SIG-M5 (cell line): ENCODE measurements around the gene DGCR2.
"Not testable (repeated sequence)": the region's sequence is repeated elsewhere in the genome, so short reads cannot be mapped to it uniquely, and the experiment has no call there.

Experiments used
- DNase-seq: peaks from one replicate; lab custom pipeline; 2025; lab: John Stamatoyannopoulos, UW

DGCR2 gene, protein sequence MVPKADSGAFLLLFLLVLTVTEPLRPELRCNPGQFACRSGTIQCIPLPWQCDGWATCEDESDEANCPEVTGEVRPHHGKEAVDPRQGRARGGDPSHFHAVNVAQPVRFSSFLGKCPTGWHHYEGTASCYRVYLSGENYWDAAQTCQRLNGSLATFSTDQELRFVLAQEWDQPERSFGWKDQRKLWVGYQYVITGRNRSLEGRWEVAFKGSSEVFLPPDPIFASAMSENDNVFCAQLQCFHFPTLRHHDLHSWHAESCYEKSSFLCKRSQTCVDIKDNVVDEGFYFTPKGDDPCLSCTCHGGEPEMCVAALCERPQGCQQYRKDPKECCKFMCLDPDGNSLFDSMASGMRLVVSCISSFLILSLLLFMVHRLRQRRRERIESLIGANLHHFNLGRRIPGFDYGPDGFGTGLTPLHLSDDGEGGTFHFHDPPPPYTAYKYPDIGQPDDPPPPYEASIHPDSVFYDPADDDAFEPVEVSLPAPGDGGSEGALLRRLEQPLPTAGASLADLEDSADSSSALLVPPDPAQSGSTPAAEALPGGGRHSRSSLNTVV

DNA sequence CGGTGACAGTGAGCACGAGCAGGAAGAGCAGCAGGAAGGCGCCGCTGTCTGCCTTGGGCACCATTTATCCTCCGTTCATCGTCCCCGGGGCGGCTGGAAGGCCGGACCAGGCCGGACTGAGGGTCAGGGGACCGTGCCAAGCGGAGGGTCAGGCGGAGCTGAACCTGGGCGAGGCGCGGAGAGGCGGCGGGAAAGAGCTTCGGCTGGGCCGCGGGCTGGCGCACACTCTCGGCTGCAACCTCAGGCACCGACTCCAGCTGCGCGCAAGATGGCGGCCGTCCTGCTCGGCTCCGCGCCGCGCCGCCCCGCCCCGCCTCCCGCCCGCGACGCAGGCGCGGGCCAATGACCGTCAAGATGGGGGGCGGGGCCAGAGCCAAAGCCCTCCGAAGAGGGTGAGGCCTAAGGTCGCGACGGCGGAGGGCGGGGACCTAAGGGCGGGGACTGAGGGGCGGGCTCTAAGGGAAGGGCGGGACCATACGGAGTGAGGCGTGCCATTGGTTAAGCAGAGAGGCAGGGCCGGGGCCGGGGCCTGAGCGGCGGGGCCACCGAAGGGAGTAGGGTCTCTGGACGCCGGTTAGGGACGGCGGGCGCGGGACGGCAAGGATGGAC, at the start of gene DGCR2:
TSS of gene DGCR2 (minus strand) at position 270 of the 609 bp plus-strand sequence. CDS start at position 64, 206 bp downstream.
- DNase-seq: peak; percentile 43

DNA sequence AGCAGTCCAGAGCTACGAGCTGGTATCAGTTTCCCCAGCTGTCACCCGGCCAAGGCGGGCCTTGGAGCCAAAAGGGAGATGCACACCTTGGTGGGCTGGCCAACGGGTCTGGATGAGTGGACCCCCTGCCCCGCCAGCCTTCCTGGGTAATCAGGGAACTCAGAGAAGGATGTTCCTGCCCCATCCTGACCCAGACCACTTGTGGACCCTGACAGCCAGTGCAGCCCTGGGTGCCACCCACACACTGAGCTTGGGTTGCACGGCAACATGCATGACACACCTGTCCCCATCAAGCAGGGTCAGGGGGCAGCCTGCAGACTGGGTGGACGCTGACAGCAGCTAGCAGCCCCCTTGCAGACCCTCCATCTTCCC, 47.7 kb upstream of the DGCR2 start:
- DNase-seq: no peak

DNA sequence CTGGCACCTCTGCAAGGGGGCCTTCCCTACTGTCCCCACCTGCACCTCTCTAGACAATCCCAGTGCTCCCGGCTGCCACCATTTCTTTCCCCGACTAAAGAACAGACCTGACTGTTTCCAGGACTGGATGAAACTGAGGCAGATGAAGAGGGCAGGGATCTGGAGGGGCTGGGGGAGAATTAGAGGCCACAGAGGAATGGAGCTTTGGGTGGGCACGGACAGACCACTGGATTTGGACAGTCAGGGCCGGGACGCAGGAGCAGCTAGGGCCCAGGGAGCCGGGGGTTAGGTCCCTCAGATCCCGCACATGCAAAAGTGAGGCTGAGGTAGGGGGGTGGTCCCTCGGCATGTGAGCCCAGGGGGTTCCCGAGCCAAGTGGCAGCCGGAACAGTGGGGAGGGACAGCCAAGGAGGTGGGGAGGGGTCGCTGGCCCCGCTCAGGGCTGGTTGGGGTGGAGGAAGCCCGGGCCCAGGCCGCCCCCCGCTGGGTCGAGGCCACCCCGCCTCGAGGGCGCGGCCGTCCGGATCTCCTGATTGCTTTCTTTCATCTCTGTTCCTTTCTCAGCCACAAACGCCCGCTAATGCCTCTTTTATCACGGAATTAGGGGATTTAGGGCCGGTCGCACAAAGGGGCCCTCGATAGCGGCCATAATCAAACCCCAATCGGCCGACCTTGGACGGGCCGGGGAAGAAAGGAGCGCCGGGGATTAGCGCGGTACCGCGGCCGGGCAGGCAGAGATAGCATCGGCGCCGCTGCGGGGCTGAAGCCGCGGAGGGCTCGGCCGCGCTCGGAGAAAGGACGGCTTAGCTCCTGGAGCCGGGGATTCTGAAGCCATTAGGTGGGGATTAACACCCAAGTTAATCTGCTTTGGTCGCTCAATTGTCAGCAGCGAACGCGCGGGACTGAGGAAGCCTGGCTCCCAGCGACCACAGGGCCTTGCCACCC, 47.1 kb upstream of the DGCR2 start:
- no peak for DNase-seq

DNA sequence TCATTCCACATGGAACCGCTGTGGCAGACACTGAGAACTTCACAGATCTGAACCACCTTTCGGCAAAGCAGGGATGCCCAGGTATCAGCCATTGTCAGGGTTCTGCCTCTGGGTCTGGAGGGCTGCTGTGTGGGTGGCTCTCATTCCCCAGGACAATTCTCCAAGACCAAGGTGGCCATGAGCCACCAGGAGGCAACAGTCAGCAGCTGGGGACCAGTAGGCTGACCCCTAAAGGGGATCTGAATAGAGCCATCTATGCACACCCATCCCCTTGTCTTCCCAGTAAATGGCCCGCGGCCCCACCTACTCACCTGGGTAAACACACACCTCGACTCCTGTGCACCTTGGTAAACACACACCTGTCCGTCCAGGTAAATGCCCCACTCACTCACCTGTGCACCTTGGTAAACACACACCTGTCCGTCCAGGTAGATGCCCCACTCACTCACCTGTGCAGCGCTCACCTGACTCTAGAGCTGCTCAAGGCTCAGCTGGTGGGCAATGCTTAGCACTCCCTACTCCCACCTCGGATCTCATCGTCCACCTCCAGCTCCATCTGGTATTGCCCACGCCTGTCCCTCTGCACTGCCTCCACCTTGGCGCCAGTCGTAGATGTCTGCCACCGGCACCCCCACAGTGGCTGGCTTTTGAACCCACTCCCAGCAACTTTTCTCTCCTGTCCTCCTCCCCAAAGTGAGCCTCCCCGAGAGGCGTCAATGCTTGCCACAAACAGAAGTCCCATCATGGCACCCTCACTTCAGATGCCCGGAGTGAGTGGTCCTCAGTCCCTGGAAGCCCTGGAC, 46.1 kb upstream of the DGCR2 start:
- no peak for DNase-seq

DNA sequence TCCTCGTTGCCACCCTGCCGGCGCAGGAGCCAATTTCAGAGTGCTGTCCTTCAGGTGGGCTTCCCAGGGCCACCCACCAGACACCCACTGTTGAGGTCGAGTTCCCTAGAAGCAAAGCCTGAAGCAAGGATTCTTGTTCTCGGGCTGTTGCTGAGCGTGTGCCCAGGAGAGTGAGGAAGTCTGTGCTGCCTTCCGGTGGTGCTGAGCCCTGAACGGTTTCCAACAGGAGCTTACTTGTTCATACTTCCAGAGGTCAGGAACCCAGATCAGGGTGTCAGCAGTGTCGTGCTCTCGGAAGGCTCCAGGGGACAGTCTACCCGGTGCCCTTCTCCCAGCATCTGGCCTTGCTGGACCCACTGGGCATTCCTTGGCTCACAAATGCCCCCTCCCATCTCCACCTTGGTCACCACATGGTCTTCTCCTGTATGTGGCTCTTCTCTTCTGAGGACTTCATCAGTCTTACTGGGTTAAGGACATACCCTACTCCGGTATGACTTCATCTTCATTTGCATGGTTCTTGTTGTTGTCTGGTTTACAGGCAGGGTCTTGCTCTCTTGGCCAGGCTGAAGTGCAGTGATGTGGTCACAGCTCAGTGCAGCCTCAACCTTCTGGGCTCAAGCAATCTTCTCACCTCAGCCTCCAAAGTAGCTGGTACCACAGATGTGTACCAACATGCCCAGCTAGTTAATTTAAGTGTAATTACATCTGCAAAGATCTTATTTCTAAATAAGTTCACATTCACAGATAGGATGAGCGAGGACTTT, 45.1 kb upstream of the DGCR2 start:
- DNase-seq: no peak

DNA sequence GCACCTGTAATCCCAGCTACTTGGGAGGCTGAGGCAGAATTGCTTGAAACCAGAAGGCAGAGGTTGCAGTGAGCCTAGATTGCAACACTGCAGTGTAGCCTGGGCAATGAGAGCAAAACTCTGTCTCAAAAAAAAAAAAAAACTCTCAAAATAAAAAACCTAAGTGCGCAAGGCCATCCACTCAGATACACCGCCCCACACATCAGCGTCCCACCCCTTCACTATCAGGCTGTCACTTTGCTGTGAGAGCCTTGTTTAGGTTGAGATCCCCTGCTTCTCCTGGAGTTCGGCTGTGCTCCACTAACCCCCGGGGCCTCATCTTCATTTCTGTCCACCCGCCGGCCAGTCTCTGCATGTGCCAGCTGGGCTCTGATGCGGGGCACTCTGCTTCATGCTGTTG, 44.2 kb upstream of the DGCR2 start:
- DNase-seq: no peak

DNA sequence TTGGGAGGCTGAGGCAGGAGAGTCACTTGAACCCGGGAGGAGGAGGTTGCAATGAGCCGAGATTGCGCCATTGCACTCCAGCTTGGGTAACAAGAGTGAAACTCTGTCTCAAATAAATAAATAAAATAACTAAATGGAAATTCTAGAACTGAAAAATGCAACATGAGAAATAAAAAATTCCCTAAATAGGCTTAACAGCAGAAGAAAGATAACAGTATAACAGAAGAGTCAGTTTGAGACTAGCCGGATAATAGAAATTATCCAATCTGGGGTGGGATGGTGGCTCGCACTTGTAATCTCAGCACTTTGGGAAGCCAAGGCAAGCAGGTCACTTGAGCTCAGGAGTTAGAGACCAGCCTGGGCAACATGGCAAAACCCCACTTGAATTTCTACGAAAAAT, 42.2 kb upstream of the DGCR2 start:
- no peak for DNase-seq

DNA sequence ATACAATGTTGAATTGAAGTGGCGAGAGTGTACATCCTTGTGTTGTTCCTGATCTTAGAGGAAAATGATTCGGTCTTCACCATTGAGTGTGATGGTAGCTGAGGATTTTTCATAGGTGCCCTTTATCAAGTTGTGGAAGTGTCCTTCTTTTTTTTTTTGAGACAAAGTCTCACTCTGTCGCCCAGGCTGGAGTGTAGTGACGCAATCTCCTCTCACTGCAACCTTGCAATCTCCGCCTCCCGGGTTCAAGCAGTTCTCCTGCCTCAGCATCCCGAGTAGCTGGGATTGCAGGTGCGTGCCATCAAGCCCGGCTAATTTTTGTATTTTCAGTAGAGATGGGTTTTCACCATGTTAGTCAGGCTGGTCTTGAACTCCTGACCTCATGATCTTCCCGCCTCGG, 36.4 kb upstream of the DGCR2 start:
- DNase-seq: not testable (repeated sequence)

DNA sequence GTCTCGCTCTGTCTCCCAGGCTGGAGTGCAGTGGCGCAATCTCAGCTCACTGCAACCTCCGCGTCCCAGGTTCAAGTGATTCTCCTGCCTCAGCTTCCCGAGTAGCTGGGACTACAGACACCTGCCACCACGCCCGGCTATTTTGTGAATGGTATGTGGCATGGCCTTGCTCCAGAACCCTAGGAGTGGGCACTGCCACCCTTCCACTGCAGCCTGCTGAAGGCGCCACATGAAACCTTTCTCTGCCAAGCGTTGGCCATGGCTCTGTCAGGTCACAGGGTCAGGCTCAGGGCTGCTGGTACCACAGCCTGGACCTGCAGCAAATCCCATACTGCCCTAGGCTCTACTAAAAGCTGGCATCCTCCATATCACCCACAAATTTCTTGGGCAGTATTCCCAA, 33.9 kb upstream of the DGCR2 start:
- not testable (repeated sequence) for DNase-seq

DNA sequence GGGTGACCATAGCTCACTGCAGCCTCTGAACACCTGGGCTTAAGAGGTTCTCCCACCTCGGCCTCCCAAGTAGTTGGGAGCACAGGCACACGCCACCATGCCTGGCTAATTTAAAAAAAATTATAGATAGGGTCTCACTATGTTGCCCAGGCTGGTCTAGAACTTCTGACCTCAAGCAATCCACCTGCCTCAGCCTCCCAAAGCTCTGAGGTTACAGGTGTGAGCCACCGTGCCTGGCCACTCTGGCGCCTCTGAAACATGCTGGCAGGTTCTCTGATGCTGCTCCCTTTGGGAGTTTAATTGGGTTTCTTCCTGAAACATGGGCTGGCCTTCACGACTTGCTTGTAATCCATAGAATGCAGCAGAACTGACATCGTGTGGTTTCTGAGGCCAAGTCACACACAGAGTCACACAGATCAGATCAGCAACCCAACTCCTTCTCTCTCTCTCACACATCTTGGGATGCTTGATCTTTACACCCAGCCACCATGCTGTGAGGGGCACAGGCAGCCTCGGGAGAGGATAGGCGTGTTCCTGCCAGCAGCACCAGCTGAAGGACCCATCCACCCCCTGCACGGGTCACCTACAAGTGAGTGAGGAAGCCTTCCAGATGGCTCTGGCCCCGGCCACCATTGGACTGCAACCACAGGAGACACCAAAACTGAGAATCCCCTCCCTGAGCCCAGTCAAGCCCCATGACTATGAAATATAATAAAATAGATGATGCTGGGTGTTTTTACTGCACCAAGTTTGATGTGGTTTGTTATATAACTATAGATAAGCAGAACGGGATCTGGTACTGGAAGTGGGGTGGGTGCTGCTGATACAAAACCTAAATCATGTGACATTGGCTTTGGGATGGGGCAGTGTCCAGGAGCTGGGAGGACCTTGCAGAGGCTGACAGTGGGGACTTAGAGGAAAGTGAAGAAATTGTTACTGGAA, 31.0 kb upstream of the DGCR2 start:
- no peak for DNase-seq

DNA sequence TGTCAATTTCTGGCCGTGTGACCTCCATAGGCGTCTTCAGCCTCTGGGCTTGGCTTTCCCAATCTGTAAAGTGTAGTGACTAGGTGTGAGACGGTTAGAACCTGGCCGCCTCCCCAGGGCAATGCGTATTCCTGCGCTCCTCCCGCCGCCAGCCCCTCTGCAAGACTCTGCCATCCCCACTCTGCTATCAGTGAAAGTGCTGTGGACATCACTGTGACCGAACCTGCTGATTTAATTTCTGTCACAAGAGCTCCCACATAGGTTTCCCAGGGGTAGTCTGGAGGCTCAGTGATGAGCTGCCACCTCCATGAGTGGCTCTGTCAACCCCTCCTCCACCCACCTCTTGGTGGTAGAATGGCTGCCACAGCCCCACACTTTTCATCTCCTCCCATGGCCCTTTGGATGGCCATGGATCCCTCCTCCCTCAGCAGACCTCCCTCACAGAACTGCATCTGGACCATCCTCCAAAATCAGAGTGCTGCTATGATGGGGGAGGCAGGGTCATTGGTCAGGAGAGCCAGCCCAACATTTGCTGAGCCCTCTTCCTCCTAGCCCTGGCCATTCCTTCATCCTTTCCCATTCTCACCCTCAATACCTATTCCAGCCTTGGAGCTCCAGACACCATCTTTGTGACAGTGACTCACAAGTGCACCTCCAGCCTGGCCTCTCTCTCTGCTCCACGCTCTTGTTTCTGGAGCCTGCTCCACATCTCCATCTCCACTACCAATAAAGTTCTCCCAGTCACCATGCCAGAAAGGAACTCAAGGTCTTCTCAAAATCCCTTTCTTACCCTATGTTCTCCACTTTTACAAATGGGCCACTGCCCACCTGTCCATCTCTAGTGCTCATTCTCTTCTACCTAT, 29.3 kb upstream of the DGCR2 start:
- no peak for DNase-seq

DNA sequence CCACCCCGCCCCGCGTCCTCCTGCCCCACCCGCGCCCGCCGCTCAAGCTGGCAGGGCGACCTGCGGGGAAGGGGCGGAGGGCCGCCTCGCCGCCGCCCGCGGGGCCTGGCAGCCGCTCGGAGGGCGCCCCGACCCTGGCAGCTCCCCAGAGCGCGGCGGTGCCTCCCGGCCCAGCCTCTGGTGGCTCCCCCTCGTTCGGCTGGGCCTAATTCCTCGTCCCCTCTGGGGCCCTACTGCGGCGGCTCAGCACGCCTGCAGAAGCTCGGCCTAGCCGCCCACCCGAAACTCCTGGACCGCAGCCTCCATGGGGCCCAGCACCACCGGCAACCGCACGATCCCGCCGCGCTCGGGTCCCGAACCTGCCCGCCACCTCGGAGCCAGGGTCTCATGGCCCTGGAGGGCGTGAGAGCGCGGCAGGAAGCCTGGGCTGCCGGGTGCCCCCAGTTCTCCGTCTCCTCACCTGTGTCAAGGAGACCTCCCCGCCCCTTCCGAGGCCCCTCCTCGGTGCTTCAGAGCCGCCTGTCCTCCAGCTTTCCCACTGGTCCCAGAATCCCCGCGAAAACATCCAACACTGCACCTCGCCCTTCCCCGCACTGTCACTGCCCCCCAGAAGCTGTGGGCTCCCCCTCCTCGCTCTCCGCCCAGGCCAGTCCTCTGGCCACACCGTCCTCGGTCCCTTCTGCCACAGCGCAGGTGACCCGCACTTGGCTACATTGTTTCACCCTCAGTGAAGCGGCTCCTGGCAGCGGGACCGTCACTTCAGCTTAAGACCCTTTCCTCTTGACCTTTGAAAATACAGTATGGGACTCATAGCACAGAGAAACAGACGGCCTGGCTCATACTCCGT, 28.5 kb upstream of the DGCR2 start:
- no peak for DNase-seq

DNA sequence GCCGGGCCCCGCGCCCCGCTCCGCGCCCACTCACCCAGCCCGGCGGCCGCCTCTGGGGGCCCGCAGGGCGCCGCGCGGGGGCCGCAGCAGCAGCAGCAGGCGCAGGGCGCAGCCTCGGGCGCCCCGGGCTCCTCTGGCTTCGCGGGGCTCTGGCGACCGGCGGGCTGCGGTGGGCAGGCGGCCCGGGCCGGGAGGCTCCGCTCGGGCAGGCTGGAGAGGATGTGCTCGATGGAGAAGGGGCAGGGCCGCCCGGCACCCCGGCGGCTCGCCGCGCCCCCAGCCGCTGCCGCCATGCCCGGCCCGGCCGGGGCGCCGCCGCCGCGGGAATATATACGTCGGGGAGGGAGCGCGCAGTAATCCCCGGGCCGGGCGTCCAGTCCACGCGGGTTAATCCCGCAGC, 27.8 kb upstream of the DGCR2 start, which contains the start of gene GSC2:
TSS of gene GSC2 (minus strand) at position 302 of the 400 bp plus-strand sequence. CDS start at position 293, 9 bp downstream.
- DNase-seq: no peak

DNA sequence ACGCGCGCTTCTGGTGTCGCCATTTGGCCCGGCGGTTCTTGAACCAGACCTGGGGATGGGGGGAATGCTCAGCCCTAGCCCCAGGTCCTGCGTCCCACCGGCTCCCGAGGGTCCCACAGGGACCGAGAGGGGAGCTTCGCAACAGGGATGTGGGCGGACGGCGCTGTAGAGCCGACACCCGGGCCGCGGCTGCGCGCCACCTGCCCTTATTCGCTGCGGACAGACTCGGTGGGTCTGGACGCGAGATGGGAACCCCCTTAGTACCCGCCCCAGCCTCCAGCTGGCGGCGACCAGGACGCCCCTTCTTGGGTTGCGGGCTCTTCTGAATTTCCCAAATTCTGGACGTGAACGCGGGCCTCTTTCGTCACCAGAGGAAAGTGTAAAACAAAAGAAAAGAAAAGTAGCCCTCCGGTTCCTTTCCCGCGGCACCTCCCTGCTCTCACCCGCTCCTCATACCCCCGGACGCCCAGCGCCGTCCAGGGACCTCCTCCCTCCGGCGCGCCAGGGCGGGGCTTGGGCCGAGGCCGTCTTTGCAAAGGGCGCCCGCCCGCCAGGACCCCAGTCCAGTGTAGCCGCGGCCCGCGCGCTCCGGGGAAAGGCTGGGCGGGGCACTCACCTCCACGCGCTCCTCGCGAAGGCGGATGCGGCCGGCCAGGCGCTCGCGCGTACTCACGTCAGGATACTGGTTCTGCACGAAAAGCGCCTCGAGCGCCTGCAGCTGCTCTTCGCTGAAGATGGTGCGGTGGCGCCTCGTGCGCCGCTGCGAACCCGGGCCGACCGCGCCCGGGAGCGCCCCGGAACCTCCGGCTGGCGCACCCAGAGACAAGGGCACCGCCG, 27.1 kb upstream of the DGCR2 start:
- DNase-seq: no peak

DNA sequence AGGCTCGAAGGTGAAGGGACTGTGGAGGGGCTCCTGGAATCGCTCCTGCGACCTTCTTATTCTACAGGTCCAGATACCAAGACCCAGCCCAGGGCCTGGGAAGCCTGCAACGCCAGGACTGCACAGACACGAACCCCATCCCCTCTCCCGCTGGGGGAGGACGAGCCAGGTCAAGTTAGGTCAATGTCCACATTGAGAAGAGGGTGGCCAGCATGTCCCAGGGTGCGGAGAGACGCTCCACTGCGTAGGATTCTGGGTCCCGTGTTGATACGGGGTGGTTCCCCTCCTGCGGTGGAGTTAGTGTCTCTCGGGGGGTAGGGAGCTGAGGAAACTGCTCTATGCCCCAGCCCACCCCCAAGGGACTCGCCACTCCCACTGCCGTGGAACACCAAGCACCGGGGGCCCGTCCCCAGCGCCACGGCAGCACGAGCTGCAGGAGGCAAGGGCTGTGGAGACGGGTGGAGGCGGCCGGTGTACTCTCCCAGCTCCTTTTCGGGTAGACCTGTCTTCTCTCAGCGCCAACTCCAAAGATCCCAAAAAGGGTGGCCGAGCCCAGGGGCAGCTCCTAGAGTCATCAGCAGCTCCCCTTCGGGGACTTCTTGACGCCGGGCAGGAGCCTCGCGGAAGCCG, 26.3 kb upstream of the DGCR2 start:
- DNase-seq: no peak

DNA sequence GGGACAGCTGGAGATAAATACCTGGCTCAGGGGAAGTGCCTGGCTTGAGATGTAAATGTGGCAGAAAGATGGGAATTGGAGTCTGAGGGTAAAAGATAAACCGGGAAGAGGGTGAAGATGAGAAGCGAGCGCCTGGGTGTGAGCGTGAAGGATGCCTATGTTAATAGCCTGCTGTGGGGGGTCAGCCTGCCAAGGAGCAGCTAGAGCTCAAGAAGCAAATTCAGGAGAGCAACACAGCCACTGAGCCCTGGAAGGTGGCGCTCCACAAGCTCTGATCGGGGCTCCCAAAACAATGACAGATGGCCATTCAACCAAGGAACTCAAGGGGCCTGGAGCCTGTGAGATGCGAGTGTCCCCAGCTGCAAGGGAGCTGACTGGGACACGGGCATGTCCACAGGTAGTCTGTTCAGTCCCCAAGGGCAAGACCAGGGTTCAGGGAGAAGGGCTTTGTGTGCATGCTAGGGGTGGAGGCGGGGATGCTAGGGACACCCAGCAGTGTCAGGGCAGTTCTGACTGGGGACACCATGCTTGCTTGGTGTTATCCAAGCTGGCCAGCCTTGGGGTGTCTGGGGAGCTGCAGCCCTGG, 25.1 kb upstream of the DGCR2 start:
- no peak for DNase-seq
